GM23338 (cell line): ENCODE results near the gene HELZ. TPM values are rescaled to one million over a fixed set of nuclear protein-coding genes. Genes with fewer than 3 reads are reported as not detected.

Experiments used
- ATAC-seq: fragments of 200-7000 bp; cut with Tn5 transposase; 3 replicates; pipeline ENCODE4 v1.9.1; 2020
- DNase-seq: peaks from one replicate; pipeline ENCODE4 v3.0.0-alpha.2; 2015; ENCODE audit warnings: low spot score
- H2AFZ ChIP-seq: fragments of 200-600 bp; sonication (generic); 2 replicates; pipeline ENCODE4 v1.8.0; 2016; ENCODE audit warnings: antibody characterized with exemption, mild to moderate bottlenecking, moderate library complexity
- H3F3A ChIP-seq: fragments of 200-600 bp; sonication (generic); replicated peaks from 2 replicates; pipeline ENCODE4 v1.8.0; 2017; ENCODE audit warnings: antibody characterized with exemption, mixed run types, low read depth
- H3K27ac ChIP-seq: fragments of 200-600 bp; sonication (generic); 2 replicates; pipeline ENCODE4 v1.6.1; 2016; ENCODE audit warnings: low read depth
- H3K27me3 ChIP-seq: fragments of 200-600 bp; sonication (generic); 2 replicates; pipeline ENCODE4 v1.8.0; 2016; ENCODE audit warnings: mild to moderate bottlenecking, mixed run types, moderate library complexity; ENCODE audit not compliant: insufficient read depth
- H3K36me3 ChIP-seq: fragments of 200-600 bp; sonication (generic); 2 replicates; pipeline ENCODE4 v1.8.0; 2016; ENCODE audit warnings: mild to moderate bottlenecking; ENCODE audit not compliant: insufficient read depth
- H3K4me1 ChIP-seq: fragments of 200-600 bp; sonication (generic); 2 replicates; pipeline ENCODE4 v1.8.0; 2016; ENCODE audit warnings: mild to moderate bottlenecking, moderate library complexity; ENCODE audit not compliant: insufficient read depth
- H3K4me2 ChIP-seq: fragments of 200-600 bp; sonication (generic); 2 replicates; pipeline ENCODE4 v1.7.1; 2017; ENCODE audit warnings: mixed run types
- H3K4me3 ChIP-seq: fragments of 200-600 bp; sonication (generic); 2 replicates; pipeline ENCODE4 v1.6.1; 2016; ENCODE audit warnings: mixed run types
- H3K79me2 ChIP-seq: fragments of 200-600 bp; sonication (generic); replicated peaks from 2 replicates; pipeline ENCODE4 v1.8.0; 2017; ENCODE audit warnings: mild to moderate bottlenecking; ENCODE audit not compliant: insufficient read depth
- H3K9me2 ChIP-seq: fragments of 200-600 bp; sonication (generic); 2 replicates; pipeline ENCODE4 v1.8.0; 2017; ENCODE audit not compliant: insufficient read depth
- H4K20me1 ChIP-seq: fragments of 200-600 bp; sonication (generic); replicated peaks from 2 replicates; pipeline ENCODE4 v1.8.0; 2017; ENCODE audit warnings: mild to moderate bottlenecking; ENCODE audit not compliant: insufficient read depth
- H3K27ac Mint-ChIP-seq: 2 replicates; pipeline ENCODE4 v1.8.0; 2020; ENCODE audit warnings: inconsistent platforms, mild to moderate bottlenecking, moderate library complexity, mixed read lengths
- H3K27me3 Mint-ChIP-seq: 3 replicates; pipeline ENCODE4 v1.8.0; 2022; ENCODE audit warnings: low read depth, mild to moderate bottlenecking, moderate library complexity, mixed read lengths, inconsistent platforms; ENCODE audit not compliant: insufficient read depth, poor library complexity
- H3K36me3 Mint-ChIP-seq: 3 replicates; pipeline ENCODE4 v1.8.0; 2021; ENCODE audit warnings: low read depth, mild to moderate bottlenecking, inconsistent platforms, moderate library complexity, mixed read lengths
- H3K4me1 Mint-ChIP-seq: 3 replicates; pipeline ENCODE4 v1.8.0; 2020; ENCODE audit warnings: mild to moderate bottlenecking, inconsistent platforms, mixed read lengths
- H3K4me3 Mint-ChIP-seq: 3 replicates; pipeline ENCODE4 v1.8.0; 2021; ENCODE audit warnings: moderate library complexity, mild to moderate bottlenecking, inconsistent platforms, mixed read lengths
- H3K9me3 Mint-ChIP-seq: 3 replicates; pipeline ENCODE4 v1.8.0; 2020; ENCODE audit warnings: moderate library complexity, mild to moderate bottlenecking, inconsistent platforms, mixed read lengths
- CREB1 ChIP-seq: fragments of 250-450 bp; sonication (Bioruptor Pico); IDR thresholded peaks from 2 replicates; pipeline ENCODE4 v1.5.0; 2020; ENCODE audit warnings: low read depth, mild to moderate bottlenecking, moderate library complexity
- EZH2 ChIP-seq: fragments of 200-600 bp; sonication (generic); IDR thresholded peaks from one replicate; pipeline ENCODE4 v1.8.0; 2017; ENCODE audit warnings: antibody characterized with exemption, mild to moderate bottlenecking, low read depth; ENCODE audit not compliant: unreplicated experiment
- EZH2phosphoT487 ChIP-seq: fragments of 200-600 bp; sonication (generic); IDR thresholded peaks from one replicate; pipeline ENCODE4 v1.8.1; 2018; ENCODE audit warnings: antibody characterized with exemption; ENCODE audit not compliant: unreplicated experiment
- JUNB ChIP-seq: IDR thresholded peaks from one replicate; pipeline ENCODE4 v1.6.1; 2016; ENCODE audit warnings: antibody characterized with exemption; ENCODE audit not compliant: unreplicated experiment
- NANOG ChIP-seq: IDR thresholded peaks from 2 replicates; pipeline ENCODE4 v1.6.1; 2016; ENCODE audit warnings: antibody characterized with exemption, borderline replicate concordance
- POLR2AphosphoS5 ChIP-seq: IDR thresholded peaks from 2 replicates; pipeline ENCODE4 v1.6.1; 2016; ENCODE audit warnings: antibody characterized with exemption, low read depth
- STAT1 ChIP-seq: IDR thresholded peaks from one replicate; pipeline ENCODE4 v1.6.1; 2016; ENCODE audit warnings: antibody characterized with exemption; ENCODE audit not compliant: unreplicated experiment
- ZNF114 ChIP-seq: fragments of 250-450 bp; sonication (Bioruptor Pico); IDR thresholded peaks from 2 replicates; pipeline ENCODE4 v1.5.0; 2020; ENCODE audit warnings: mild to moderate bottlenecking, moderate library complexity
- ZNF331 ChIP-seq: fragments of 250-450 bp; sonication (Bioruptor Pico); IDR thresholded peaks from 2 replicates; pipeline ENCODE4 v1.5.0; 2020; ENCODE audit warnings: low read depth, mild to moderate bottlenecking, moderate library complexity
- polyA plus RNA-seq: library from polyadenylated mRNA; unstranded; fragments of >200 nt; fragmentation: Nextera tagmentation; extraction: Ambion mirVana; gene quantifications from 2 replicates; pipeline ENCODE4 v1.2.1, GENCODE V29; 2016
- total RNA-seq: library from RNA; depleted of rRNA; stranded (reverse); fragments of >200 nt; shearing (Covaris generic); gene quantifications from 2 replicates; pipeline ENCODE4 v1.2.3, GENCODE V29; 2014
- TF ChIP-seq, protein P1 (sequence below), 2 experiments: fragments of 200-600 bp in 1 of 2; sonication (generic) in 1 of 2; conservative IDR thresholded peaks; 2 replicates each; pipeline versions ENCODE4 v1.5.1 to v1.6.1; 2016 to 2017; ENCODE audit warnings: antibody characterized with exemption in 2 of 2, low read depth in 2 of 2, mild to moderate bottlenecking in 2 of 2, moderate library complexity in 1 of 2
- TF ChIP-seq, protein P2 (sequence below): fragments of 250-450 bp; sonication (Bioruptor Pico); IDR thresholded peaks from 2 replicates; pipeline ENCODE4 v1.5.0; 2020; ENCODE audit warnings: mild to moderate bottlenecking, moderate library complexity
- TF ChIP-seq, protein P3 (sequence below): IDR thresholded peaks from one replicate; pipeline ENCODE4 v1.6.1; 2018; ENCODE audit warnings: antibody characterized with exemption; ENCODE audit not compliant: unreplicated experiment
- TF ChIP-seq, protein P4 (sequence below): IDR thresholded peaks from 2 replicates; pipeline ENCODE4 v1.6.1; 2016; ENCODE audit warnings: antibody characterized with exemption

The HELZ gene
- total and polyA plus RNA-seq, 2 experiments from 2014 or later = 38.9 to 62.0 TPM

DNA sequence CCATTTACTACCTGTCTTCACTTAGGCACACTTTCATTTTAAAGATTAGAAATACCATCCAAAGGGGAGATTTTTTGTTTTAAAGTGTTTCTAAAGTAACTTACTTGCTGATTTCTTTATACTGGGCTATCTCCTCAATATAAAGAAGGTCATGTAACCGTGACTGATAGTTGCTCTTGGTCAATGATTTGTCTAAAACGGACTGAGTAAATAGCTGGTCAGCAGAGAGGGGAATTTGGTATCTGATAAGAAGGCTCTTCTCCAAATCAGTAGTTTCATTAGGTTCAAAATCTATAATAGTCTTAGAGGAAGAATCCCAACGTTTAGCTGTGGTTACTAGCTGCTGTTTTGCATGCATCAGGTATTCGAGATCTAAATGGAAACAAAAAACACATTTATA lies 66.4 kb downstream of the HELZ start:
- H2AFZ ChIP-seq = no peak overlapping the region
- H3K27me3 Mint-ChIP-seq = no peaks in the 10 kb centered on the region
- DNase-seq (no peak), ATAC-seq (no peak)
- no peak overlapping the region for H3K27ac ChIP-seq
- no peak overlapping the region for H3K27ac Mint-ChIP-seq
- peaks cover 3% of the 10 kb centered on the region; the same call in 1 of the 2 replicates for H4K20me1 ChIP-seq
- H3K4me2 ChIP-seq = no peak overlapping the region
- no peaks in the 10 kb centered on the region for H3K4me1 ChIP-seq
- no peak for TF ChIP-seq EZH2phosphoT487
- TF ChIP-seq, protein P1, sequence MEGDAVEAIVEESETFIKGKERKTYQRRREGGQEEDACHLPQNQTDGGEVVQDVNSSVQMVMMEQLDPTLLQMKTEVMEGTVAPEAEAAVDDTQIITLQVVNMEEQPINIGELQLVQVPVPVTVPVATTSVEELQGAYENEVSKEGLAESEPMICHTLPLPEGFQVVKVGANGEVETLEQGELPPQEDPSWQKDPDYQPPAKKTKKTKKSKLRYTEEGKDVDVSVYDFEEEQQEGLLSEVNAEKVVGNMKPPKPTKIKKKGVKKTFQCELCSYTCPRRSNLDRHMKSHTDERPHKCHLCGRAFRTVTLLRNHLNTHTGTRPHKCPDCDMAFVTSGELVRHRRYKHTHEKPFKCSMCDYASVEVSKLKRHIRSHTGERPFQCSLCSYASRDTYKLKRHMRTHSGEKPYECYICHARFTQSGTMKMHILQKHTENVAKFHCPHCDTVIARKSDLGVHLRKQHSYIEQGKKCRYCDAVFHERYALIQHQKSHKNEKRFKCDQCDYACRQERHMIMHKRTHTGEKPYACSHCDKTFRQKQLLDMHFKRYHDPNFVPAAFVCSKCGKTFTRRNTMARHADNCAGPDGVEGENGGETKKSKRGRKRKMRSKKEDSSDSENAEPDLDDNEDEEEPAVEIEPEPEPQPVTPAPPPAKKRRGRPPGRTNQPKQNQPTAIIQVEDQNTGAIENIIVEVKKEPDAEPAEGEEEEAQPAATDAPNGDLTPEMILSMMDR (conservative IDR thresholded peaks at IDR 0.05; ENCODE audit: low read depth in 2 of 2) = no peak
- TF ChIP-seq, protein P2, sequence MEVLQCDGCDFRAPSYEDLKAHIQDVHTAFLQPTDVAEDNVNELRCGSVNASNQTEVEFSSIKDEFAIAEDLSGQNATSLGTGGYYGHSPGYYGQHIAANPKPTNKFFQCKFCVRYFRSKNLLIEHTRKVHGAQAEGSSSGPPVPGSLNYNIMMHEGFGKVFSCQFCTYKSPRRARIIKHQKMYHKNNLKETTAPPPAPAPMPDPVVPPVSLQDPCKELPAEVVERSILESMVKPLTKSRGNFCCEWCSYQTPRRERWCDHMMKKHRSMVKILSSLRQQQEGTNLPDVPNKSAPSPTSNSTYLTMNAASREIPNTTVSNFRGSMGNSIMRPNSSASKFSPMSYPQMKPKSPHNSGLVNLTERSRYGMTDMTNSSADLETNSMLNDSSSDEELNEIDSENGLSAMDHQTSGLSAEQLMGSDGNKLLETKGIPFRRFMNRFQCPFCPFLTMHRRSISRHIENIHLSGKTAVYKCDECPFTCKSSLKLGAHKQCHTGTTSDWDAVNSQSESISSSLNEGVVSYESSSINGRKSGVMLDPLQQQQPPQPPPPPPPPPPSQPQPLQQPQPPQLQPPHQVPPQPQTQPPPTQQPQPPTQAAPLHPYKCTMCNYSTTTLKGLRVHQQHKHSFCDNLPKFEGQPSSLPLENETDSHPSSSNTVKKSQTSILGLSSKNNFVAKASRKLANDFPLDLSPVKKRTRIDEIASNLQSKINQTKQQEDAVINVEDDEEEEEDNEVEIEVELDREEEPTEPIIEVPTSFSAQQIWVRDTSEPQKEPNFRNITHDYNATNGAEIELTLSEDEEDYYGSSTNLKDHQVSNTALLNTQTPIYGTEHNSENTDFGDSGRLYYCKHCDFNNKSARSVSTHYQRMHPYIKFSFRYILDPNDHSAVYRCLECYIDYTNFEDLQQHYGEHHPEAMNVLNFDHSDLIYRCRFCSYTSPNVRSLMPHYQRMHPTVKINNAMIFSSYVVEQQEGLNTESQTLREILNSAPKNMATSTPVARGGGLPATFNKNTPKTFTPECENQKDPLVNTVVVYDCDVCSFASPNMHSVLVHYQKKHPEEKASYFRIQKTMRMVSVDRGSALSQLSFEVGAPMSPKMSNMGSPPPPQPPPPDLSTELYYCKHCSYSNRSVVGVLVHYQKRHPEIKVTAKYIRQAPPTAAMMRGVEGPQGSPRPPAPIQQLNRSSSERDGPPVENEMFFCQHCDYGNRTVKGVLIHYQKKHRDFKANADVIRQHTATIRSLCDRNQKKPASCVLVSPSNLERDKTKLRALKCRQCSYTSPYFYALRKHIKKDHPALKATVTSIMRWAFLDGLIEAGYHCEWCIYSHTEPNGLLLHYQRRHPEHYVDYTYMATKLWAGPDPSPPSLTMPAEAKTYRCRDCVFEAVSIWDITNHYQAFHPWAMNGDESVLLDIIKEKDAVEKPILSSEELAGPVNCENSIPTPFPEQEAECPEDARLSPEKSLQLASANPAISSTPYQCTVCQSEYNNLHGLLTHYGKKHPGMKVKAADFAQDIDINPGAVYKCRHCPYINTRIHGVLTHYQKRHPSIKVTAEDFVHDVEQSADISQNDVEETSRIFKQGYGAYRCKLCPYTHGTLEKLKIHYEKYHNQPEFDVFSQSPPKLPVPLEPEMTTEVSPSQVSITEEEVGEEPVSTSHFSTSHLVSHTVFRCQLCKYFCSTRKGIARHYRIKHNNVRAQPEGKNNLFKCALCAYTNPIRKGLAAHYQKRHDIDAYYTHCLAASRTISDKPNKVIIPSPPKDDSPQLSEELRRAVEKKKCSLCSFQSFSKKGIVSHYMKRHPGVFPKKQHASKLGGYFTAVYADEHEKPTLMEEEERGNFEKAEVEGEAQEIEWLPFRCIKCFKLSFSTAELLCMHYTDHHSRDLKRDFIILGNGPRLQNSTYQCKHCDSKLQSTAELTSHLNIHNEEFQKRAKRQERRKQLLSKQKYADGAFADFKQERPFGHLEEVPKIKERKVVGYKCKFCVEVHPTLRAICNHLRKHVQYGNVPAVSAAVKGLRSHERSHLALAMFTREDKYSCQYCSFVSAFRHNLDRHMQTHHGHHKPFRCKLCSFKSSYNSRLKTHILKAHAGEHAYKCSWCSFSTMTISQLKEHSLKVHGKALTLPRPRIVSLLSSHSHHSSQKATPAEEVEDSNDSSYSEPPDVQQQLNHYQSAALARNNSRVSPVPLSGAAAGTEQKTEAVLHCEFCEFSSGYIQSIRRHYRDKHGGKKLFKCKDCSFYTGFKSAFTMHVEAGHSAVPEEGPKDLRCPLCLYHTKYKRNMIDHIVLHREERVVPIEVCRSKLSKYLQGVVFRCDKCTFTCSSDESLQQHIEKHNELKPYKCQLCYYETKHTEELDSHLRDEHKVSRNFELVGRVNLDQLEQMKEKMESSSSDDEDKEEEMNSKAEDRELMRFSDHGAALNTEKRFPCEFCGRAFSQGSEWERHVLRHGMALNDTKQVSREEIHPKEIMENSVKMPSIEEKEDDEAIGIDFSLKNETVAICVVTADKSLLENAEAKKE (CRISPR knock-in tag) = no peak
- TF ChIP-seq STAT1 = no peak
- no peak for TF ChIP-seq EZH2
- no peak for TF ChIP-seq CREB1 (CRISPR knock-in tag)
- no peak for TF ChIP-seq ZNF114
- TF ChIP-seq, protein P3, sequence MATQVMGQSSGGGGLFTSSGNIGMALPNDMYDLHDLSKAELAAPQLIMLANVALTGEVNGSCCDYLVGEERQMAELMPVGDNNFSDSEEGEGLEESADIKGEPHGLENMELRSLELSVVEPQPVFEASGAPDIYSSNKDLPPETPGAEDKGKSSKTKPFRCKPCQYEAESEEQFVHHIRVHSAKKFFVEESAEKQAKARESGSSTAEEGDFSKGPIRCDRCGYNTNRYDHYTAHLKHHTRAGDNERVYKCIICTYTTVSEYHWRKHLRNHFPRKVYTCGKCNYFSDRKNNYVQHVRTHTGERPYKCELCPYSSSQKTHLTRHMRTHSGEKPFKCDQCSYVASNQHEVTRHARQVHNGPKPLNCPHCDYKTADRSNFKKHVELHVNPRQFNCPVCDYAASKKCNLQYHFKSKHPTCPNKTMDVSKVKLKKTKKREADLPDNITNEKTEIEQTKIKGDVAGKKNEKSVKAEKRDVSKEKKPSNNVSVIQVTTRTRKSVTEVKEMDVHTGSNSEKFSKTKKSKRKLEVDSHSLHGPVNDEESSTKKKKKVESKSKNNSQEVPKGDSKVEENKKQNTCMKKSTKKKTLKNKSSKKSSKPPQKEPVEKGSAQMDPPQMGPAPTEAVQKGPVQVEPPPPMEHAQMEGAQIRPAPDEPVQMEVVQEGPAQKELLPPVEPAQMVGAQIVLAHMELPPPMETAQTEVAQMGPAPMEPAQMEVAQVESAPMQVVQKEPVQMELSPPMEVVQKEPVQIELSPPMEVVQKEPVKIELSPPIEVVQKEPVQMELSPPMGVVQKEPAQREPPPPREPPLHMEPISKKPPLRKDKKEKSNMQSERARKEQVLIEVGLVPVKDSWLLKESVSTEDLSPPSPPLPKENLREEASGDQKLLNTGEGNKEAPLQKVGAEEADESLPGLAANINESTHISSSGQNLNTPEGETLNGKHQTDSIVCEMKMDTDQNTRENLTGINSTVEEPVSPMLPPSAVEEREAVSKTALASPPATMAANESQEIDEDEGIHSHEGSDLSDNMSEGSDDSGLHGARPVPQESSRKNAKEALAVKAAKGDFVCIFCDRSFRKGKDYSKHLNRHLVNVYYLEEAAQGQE = no peak
- TF ChIP-seq NANOG = no peak
- no peak for TF ChIP-seq ZNF331
- TF ChIP-seq JUNB = no peak
- TF ChIP-seq POLR2AphosphoS5 = no peak
- TF ChIP-seq, protein P4, sequence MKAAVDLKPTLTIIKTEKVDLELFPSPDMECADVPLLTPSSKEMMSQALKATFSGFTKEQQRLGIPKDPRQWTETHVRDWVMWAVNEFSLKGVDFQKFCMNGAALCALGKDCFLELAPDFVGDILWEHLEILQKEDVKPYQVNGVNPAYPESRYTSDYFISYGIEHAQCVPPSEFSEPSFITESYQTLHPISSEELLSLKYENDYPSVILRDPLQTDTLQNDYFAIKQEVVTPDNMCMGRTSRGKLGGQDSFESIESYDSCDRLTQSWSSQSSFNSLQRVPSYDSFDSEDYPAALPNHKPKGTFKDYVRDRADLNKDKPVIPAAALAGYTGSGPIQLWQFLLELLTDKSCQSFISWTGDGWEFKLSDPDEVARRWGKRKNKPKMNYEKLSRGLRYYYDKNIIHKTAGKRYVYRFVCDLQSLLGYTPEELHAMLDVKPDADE = no peak
- no peaks in the 10 kb centered on the region for H3K9me2 ChIP-seq
- no peak overlapping the region for H3K4me3 Mint-ChIP-seq
- H3K4me1 Mint-ChIP-seq = no peaks in the 10 kb centered on the region
- no peak overlapping the region for H3K4me3 ChIP-seq
- no peaks in the 10 kb centered on the region for H3K9me3 Mint-ChIP-seq
- peaks cover 12% of the 10 kb centered on the region; the same call in 1 of the 2 replicates for H3K36me3 ChIP-seq
- H3K27me3 ChIP-seq = no peaks in the 10 kb centered on the region
- no peaks in the 10 kb centered on the region for H3K79me2 ChIP-seq
- 0 out of 3 replicates have a peak, but pooled peaks cover 2% of the 10 kb centered on the region for H3K36me3 Mint-ChIP-seq
- H3F3A ChIP-seq = no peaks in the 10 kb centered on the region
